HG03378 (cell line): ENCODE data around the gene HOXD1.
A peak's percentile ranks its signal among the peaks of the same experiment; 100 is the strongest.

Experiments used
- ATAC-seq: cut with Tn5 transposase; IDR thresholded peaks from one replicate; pipeline ENCODE4 v1.9.1; 2021; ENCODE audit warnings: mild to moderate bottlenecking, moderate library complexity; ENCODE audit not compliant: unreplicated experiment

Gene HOXD1

GRCh38 chr2:176187899-176188773 lies at the start of gene HOXD1:
Gene HOXD1 (plus strand): TSS chr2:176188668. CDS start chr2:176188802, 134 bp downstream.
- ATAC-seq, result no peak

- no peak for ATAC-seq
These were observed 49.4 kb upstream of the HOXD1 start for GRCh38 chr2:176138923-176139660.

GRCh38 chr2:176139661-176140512 lies 48.6 kb upstream of the HOXD1 start:
- ATAC-seq, result no peak

GRCh38 chr2:176140513-176141317 lies 47.8 kb upstream of the HOXD1 start:
- ATAC-seq, result peak; percentile 79

- ATAC-seq, result no peak
These were observed 46.2 kb upstream of the HOXD1 start for GRCh38 chr2:176142281-176142680.

- no peak for ATAC-seq
These were observed 43.1 kb upstream of the HOXD1 start for GRCh38 chr2:176145085-176145969.

- no peak for ATAC-seq
These were observed 42.4 kb upstream of the HOXD1 start for GRCh38 chr2:176146101-176146500.

GRCh38 chr2:176146645-176147044 lies 41.8 kb upstream of the HOXD1 start:
- no peak for ATAC-seq

GRCh38 chr2:176147210-176147799 lies 41.2 kb upstream of the HOXD1 start:
- ATAC-seq, result no peak

GRCh38 chr2:176147800-176148496 lies 40.5 kb upstream of the HOXD1 start:
- ATAC-seq, result no peak

GRCh38 chr2:176148751-176149421 lies 39.6 kb upstream of the HOXD1 start:
- no peak for ATAC-seq

- no peak for ATAC-seq
These were observed 39.0 kb upstream of the HOXD1 start for GRCh38 chr2:176149481-176149938.

- ATAC-seq, result no peak
These were observed 38.4 kb upstream of the HOXD1 start for GRCh38 chr2:176149939-176150583.

GRCh38 chr2:176150584-176151441 lies 37.7 kb upstream of the HOXD1 start:
- ATAC-seq, result no peak

- no peak for ATAC-seq
These were observed 36.8 kb upstream of the HOXD1 start, which contains the start of gene HOXD4 for GRCh38 chr2:176151442-176152287. Gene HOXD4 (plus strand): TSS chr2:176151550. CDS start chr2:176151634, 84 bp downstream.
